AG08395 (cell line): ENCODE measurements around the gene IQCC.

Experiments
- DNase-seq: peaks from one replicate; pipeline ENCODE4 v3.0.0; 2012; ENCODE audit warnings: mixed read lengths, low spot score

The IQCC gene

DNA sequence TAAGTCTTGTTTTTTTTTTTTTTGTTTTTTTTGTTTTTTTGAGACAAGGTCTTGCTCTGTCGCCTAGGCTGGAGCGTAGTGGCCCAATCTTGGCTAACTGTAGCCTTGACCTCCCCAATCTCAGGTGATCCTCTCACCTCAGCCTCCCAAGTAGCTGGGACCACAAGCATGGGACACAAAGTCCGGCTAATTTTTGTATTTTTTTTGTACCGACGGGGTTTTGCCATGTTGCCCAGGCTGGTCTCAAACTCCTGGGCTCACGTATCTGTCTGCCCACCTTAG lies 51.7 kb downstream of the IQCC start:
- DNase-seq, result no peak
